Stimulated activated CD4-positive, alpha-beta T cell treated with anti-CD3 and anti-CD28 coated beads, TNF-alpha, amount 100 ng/mL, for 24 hours (primary cell): ENCODE measurements around the gene MAD1L1.

Source experiments
- DNase-seq, 3 experiments: peaks; one replicate each; pipeline ENCODE4 v3.0.0-alpha.2; 2020; ENCODE audit warnings: low read depth in 3 of 3

MAD1L1 gene

DNA sequence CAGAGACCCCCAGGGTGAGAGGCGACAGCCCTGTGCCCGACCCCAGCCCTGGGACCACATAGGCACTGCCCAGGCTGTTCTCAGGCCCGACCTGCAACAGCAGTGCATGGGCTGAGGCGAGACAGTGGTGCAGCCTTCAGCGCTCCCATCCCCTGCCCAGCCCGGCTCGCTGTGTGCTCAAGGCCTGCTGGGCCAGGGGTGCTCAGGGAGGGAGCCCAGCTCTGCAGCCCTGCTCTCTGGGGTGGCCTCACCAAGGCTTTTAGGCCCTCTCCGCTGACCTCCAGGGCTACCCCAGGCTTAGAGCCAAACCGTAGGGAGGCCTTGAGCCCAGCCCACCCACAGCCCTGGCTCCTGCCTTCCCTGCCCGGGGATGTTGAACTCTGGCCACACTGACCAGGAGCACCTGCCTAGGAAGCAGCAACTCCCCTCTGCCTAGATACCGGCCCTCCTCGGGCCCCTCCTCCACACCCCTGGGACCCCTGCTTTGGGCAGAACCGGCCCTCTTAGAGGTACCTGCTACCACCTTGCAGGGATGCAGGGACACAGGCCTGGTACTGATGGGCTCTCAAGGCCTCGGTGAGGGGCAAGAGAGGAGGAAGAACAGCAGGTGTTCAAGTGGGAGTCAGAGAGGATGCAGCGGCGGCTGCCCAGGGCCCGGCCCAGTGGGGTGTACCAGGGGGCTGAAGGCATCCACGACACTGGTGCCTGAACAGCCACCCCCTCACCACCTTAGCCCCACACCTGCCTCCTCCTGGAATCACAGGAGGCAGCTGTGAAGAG, 331.1 kb downstream of the MAD1L1 start:
- no peak for DNase-seq

DNA sequence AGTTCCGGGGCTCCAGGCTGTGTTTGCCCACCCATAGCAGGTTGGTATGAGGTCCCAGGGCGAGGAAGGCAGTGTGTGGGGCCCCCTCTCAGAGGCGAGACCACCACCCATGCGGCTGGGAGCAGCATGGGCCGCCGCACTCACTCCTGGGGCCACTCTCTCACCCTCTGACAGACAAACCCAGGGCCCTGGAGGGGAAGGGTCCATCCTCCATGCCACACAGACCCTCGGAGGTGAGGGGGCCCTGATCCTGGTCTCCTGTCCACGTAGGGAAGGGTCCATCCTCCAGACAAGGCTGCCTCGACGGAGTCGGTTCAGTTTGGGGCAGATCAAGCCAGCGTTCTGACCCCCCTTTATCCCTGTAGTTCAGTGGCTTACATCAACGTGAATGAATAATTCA, 331.9 kb downstream of the MAD1L1 start:
- no peak for DNase-seq

DNA sequence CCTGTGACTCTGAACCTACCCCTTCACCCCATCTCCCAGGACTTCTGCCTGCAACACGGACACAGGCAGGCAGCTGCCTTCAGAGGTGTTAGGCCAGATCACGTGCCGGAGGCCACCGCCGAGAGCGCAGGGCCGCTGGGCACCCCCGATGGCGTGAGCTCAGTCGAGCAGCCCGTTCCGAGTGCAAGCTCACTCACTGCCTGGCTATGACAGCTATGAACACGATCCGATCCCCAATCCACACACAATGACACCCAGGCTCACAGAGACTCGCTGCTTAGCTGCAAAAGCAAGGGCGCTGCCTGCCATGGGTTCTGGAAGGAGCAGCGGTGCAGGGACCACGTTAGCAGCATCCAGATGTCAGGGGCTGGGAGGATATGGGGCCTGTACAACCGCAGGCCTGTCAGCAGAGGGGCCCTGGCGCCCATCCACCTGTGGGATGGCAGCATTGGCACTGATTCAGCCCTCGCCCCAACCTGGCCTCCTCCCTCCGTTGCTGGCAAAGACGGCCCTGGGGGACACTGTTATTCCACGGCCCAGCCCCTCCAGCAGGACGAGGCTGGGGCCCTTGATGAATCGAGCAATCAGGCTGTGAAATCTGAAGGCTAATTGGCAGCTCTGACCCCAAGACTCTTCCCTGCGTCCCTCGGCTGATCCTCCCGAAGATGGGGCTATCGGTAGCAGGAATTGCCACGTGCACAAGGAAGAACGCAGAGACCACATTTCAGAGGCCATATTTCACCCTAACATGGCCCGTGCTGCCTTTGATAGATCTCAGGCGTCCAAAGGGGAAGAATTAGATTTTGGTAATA, 332.6 kb downstream of the MAD1L1 start:
- DNase-seq: no peak

DNA sequence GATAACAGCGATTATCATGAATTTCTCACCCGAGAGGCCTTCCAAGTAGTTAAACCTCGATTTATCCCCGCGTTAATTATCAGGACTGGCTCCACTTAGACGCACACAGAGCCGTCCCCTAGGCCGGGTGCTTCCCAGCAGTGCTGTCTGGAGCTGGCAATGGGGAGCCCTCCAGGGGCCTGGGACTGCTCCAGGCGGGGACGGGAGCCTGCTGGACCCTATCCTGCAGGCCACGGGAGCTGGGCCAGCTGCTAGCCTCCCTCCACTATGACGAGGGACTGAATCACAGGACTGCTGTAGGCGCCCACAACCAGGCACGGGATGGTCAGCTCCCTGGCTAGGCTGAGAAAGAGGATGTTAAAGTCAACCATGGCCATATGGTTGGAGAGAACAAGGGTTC, 333.5 kb downstream of the MAD1L1 start:
- no peak for DNase-seq

DNA sequence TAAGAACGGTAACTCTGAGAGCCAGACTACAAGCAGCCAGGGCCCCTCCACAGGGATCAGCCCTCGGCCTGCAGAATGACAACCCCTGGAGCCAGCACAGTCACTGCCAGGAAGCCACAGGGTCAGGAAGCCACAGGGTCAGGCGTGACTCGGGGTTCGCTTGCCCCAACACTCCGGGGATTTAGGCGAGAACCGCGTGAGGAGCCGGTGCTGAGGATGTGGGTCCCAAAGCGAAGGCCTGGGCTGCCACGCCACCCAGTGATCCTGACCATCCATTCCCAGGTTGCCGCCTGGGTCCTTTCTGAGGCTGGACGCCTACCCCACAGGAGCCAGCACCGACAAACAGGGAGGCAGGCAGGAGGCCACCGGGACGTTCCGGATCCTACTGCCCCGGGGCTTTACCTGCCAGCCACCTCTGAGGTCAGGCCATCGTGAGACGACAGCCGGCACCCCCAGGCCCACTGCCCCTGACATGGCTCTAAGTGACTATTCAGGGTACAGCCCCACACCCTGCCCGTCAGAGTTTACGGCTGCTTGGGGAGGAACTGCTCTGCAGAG, 334.0 kb downstream of the MAD1L1 start:
- DNase-seq: no peak

DNA sequence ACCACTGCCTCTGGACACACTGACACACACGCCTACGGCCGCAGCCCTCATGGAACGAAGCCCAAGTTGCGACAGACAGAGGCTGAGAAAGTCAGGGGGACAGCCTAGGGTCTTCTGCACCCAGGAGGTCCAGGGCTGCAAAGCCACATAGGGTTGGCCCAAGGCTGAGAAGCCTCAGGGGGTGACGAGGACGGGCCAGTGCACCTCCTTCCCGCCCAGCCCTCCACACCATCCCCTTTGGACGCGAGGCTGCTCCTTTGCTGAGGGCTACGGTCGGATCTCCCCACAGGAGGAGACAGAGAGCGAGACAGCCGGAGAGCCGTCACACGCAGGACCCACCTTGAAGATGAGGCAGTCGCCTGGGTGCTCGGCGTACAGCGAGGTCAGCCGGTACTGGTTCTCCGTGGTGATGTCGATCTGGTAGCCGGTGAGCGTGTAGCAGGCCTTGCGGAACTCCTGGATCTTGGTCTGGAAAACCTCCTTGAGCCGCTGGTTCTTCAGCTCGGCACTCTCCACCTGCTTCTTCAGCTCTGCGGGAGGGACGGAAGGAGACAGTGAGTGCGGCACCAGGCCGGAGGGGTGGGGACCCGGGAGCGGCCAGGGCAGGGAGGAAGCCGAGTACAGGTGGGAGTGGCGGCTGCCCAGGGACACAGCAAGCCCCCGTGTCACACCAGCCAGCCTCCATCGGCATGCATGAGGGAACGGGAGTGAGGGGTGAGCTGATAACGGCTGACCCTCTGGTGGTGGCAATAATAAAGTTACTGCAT, 334.7 kb downstream of the MAD1L1 start:
- DNase-seq: no peak

DNA sequence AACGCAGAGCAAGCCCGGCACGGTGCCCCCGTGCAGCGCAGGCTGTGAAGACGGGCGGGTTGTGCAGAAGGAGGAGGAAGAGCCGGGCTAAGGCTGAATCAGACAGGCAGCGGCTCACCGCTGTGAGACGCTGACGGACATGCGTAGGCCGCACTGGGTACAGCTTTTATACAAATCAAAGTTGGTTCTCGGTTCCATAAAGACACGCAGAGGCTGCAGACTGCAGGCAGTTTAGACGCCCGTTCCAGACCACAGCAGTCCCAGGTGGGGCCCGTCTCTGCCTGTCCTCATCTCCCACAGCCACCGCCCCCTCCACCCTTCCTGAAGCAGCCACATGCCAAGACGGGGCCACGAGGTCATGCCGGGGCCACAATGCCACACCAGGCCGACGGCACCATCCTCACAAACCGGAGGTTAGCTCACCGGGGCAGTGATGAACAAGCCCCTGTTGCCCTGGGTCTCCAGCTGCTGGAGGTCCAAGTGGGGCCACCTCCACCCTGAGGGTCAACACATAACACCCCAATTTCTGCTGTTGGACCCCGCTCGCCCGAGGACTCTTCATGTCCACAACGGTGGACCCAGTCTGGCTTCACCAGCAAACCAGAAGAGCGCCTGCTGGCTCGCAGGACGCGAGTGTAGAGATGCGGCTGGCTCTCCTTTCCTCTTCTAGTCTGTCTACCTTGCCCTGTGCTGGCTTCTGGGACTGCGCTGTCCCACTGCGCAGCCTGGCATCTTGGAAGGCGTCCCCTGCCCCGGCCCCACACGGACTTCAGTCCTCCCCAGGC, 335.5 kb downstream of the MAD1L1 start:
- no peak for DNase-seq

DNA sequence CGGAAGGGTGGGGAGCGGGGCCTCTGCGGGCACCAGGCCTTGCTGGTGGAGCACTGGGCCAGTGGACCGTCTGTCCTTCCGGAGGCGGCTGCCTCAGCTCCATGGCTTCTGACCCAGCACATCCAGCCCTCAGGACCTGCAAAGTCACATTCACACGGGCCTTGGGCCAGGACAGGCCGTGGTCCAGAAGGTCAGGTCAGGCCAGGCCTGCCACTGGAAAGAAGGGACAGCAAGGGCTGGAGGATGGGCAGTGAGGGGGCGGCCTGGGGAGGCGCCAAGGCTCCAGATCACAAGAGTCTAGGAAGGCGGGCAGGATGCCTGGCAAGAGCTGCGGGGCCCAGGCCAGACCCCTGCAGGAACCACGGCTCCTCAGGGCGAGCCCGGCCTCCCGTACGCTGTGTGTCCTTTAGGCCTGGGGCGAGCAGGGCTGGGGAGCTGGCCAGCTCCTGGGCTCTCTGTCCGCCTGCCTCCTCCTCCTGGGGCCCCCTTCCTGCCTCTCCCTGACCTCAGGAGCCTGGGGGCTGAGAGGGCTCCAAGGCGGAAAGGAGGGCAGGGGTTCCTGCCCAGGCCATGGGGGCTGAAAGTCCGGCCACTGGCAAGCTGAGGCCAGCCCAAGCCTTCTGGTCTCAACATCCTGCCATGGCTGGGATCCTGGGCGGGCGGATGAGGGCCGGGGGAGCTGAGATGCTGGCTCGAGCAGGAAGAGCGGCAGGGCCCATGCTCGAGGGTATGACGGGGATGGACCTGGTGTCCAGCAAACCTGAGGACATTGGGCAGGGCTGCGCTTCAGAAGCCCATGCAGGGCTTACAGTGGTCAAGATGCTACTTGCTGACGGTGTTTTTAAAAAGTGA, 336.9 kb downstream of the MAD1L1 start:
- DNase-seq: no peak

GRCh38 chr7:1894906-1895663, 337.7 kb downstream of the MAD1L1 start:
- DNase-seq: no peak

DNA sequence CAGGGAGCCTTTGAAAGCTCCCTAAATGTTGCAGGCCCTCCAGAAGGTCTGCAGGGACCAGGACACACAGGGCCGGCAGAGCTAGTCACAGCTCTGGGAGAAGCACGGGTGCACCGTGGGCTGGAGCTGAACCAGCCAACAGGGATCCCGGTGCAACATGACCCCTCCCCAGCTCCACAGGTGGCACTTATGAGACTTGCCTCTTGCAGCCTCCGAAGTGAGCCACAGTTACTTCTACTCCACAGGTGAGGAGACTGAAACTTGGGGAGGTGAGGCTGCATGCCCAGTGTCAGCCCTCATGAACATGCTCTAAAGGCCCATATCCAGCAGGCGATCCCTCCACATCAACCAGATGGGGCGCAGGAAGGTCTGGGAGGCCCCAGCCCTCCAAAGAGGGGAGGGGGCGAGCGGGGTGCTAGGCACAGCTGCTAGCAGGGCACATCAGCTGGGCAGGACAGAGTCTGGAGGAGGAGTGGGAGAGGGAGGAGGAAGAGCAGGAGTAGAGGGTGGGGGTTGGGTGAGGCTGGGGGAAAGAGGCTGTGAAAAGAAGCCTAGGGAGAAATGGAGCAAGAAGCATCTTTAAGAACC, 338.3 kb downstream of the MAD1L1 start:
- no peak for DNase-seq

DNA sequence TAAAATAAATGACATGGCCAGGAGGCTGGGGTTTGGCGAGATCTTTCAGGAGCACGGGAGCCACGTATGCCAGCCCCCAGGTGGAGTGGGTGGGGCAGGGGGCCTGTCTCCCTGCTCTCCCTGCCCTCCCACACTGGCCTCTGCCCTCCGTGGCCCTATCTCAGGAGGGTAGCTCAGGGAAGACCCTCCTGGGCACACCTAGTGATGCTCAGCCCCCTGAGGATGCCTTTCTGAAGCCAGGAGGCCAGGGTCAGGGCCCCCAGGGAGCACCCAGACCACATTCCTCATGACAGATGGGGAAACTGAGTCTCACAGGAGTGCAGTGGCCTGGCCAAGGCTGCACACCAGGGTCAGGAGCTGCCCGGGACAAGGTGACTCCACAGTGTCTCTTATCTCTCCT, 339.3 kb downstream of the MAD1L1 start:
- no peak for DNase-seq

GRCh38 chr7:1893036-1893435, 339.7 kb downstream of the MAD1L1 start:
- DNase-seq: no peak

DNA sequence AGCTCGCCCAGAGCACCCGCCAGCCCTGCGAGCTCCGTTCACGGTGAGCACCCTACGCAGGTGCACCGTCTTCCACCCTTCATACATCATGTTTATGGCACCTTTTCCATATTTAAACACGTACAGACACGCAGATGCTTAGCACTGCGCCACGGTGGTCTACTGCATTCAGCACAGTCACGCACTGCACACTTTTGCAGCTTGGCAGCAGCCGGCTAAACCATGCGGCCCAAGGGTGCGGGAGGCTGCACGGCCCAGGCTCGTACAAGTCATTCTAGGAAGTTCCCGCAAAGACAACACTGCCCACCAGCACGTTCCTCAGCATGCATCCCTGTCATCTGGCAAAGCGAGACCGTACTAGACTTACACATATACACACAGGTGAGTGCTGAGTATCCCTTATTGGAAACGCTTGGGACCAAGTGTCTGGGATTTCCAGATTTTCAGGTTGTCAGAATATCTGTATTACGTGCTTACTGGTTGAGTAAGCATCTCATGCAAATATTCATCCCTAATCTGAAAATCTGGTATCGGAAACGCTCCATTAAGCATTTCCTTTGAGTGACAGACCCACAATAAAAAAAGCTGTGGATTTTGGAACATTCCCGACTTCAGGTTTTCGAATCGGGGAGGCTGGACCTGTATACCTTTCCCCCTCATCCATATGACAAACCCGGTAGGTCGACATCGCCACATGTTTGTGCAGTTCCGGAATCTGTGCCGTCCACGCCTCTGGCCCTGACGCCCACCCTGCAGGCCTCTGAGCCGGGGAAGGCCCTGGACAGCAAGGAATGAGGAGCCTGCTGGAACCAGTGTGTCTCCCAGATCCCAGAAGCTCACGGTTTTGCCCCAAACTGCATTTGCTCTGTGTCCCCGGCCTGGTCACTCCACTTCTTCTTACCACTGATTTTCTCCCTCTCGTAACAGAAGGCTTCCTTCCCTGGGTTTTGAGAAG, 340.5 kb downstream of the MAD1L1 start:
- DNase-seq: no peak

DNA sequence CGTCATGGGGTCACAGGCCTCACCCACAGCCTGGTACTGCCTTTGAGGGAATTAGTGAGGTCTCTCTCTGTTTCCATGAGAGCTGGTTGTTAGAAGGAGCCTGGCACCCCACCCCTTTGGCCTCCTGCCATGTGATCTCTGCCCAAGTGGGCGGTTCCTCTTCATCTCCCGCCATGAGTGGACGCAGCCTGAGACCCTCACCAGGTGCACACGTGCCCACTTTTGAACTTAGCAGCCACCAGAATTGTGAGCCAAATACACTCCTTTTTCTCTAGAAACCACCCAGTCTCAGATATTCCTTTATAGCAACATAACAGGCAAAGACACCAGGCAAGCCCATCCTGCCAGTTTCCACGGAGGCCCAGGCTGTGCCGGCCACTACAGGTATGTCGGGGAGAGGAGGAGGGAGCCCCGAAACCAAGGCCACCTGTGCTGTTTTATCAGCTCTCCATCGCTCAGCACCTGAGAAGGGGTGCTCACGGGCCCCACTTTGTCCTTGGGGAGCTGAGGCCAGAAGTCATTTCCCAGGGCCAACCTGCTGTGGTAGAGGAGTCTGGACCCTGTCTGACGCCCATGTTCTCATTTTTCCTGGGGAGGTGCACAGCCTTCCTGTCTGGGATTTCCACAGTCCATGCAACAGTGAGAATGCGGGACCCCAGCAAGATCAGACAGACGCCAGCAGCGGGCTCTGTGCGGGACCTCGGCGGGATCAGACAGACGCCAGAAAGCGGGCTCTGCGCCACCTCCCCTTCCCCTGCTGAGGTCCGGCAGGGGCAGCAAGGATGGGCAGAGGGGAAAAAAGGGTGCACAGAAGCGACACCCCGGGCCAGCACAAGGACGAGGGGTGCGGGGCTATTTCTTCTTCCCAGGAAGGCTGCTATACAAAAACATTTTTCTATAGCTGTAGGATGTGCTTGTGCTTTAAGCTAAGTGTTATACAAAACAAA, 342.2 kb downstream of the MAD1L1 start:
- DNase-seq: no peak

DNA sequence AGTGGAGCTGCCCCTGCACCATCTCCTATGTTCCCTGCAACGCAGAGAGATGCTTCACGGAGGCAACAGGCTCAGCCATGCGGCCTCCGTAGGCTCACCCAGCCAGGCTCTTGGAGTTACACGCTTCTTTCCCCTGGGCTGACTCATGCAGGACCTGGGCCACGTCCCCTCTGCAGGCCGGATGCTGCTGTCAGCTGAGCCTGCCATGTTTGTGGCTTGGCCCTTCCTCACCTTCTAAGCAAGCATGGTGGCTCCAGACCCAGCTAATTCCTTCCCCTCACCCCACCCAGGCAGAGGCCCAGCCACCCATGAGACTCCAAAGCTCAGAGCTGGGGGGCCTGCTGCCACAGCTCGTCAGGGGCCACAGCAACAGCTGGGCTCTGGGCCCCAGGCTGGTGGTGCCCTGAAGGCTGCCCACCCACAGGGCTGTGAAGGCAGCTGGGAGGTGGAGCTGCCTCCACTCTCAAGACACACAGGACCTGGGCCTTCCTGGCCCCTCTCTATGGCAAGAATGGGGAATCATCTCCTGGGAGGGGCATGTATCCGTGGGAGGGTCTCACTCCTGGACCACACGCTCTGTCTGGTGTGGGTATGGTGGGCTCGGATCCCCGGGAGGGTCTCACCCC, 343.1 kb downstream of the MAD1L1 start:
- DNase-seq: no peak

- no peak for DNase-seq
Observed at GRCh38 chr7:1889091-1889490, 343.7 kb downstream of the MAD1L1 start.
